B cell (primary cell): ENCODE data around the gene GSC2. TPM values are rescaled to one million over a fixed set of nuclear protein-coding genes. Genes with fewer than 3 reads are reported as not detected.
A peak's percentile ranks its signal among the peaks of the same experiment; 100 is the strongest.

Experiments used
- ATAC-seq: fragments of 200-7000 bp; cut with Tn5 transposase; one replicate; pipeline ENCODE4 v1.10.0; 2021; ENCODE audit warnings: low read depth, mild to moderate bottlenecking, moderate number of reproducible peaks, moderate library complexity
- CTCF ChIA-PET: fragments of 350-600 bp; sonication (Branson Sonifier 250); formaldehyde crosslinking; loops from one replicate; lab custom pipeline; 2021; ENCODE audit warnings: antibody characterized with exemption, inconsistent platforms; lab: Charles Lee
- POLR2A ChIA-PET: fragments of 350-600 bp; sonication (Branson Sonifier 250); formaldehyde crosslinking; loops from one replicate; lab custom pipeline; 2021; ENCODE audit warnings: antibody characterized with exemption; lab: Charles Lee
- DNase-seq: peaks from one replicate; pipeline ENCODE4 v3.0.0; 2013
- H2AFZ ChIP-seq: 2 replicates; pipeline ENCODE4 v1.6.1; 2012; ENCODE audit warnings: mild to moderate bottlenecking, low read depth, low read length; ENCODE audit not compliant: insufficient read depth, poor library complexity, severe bottlenecking
- H3K27ac ChIP-seq, 2 donors: 1 replicate in 1 of 2; 2 replicates in 1 of 2; pipeline ENCODE4 v1.5.1; 2012 to 2013; ENCODE audit warnings: low read length in 2 of 2, mild to moderate bottlenecking in 2 of 2, moderate library complexity in 1 of 2
- H3K27me3 ChIP-seq, 4 experiments: fragments of 200-600 bp in 1 of 4; sonication (generic) in 1 of 4; replicated peaks in 1 of 4; 1 replicate in 2 of 4; 2 replicates in 2 of 4; pipeline versions ENCODE4 v1.6.1 to v1.7.0; 2013 to 2016; ENCODE audit warnings: low read length in 3 of 4, mild to moderate bottlenecking in 2 of 4, mixed read lengths in 1 of 4, moderate library complexity in 1 of 4; ENCODE audit not compliant: insufficient read depth in 4 of 4, control insufficient read depth in 3 of 4; ENCODE audit errors: control extremely low read depth in 1 of 4
- H3K36me3 ChIP-seq, 2 experiments: replicated peaks in 1 of 2; 1 replicate in 1 of 2; 2 replicates in 1 of 2; pipeline versions ENCODE4 v1.6.1 to v1.7.1; 2013; ENCODE audit warnings: low read length in 1 of 2; ENCODE audit not compliant: insufficient read depth in 2 of 2, control insufficient read depth in 1 of 2; ENCODE audit errors: control extremely low read depth in 1 of 2, extremely low read depth in 1 of 2
- H3K4me1 ChIP-seq, 2 donors: fragments of 200-600 bp in 1 of 2; sonication (generic) in 1 of 2; 1 replicate in 1 of 2; 2 replicates in 1 of 2; pipeline versions ENCODE4 v1.5.1 to v1.6.1; 2013 to 2017; ENCODE audit warnings: low read length in 2 of 2; ENCODE audit not compliant: control insufficient read depth in 2 of 2, insufficient read depth in 2 of 2
- H3K4me2 ChIP-seq: replicated peaks from 2 replicates; pipeline ENCODE3; 2012; ENCODE audit warnings: mild to moderate bottlenecking, low read depth, low read length; ENCODE audit not compliant: poor library complexity, severe bottlenecking
- H3K4me3 ChIP-seq, 5 experiments: fragments of 200-600 bp in 1 of 5; sonication (generic) in 1 of 5; 1 replicate in 3 of 5; 2 replicates in 2 of 5; pipeline versions ENCODE4 v1.5.1 to v1.7.0; 2011 to 2016; ENCODE audit warnings: low read length in 4 of 5, mild to moderate bottlenecking in 4 of 5, low read depth in 2 of 5, control low read depth in 1 of 5, moderate library complexity in 1 of 5; ENCODE audit not compliant: insufficient read depth in 1 of 5; ENCODE audit errors: control extremely low read depth in 1 of 5, extremely low read depth in 1 of 5
- H3K79me2 ChIP-seq: fragments of 200-600 bp; sonication (generic); one replicate; pipeline ENCODE4 v1.6.0; 2016; ENCODE audit warnings: low read length; ENCODE audit not compliant: control insufficient read depth, insufficient read depth
- H3K9ac ChIP-seq: fragments of 200-600 bp; sonication (generic); 2 replicates; pipeline ENCODE4 v1.6.1; 2017; ENCODE audit warnings: mild to moderate bottlenecking, low read length, moderate library complexity
- H3K9me3 ChIP-seq, 3 donors: one replicate each; pipeline versions ENCODE4 v1.6.1 to v1.7.1; 2013; ENCODE audit warnings: low read length in 2 of 3; ENCODE audit not compliant: control insufficient read depth in 2 of 3, insufficient read depth in 1 of 3; ENCODE audit errors: control extremely low read depth in 1 of 3
- H4K20me1 ChIP-seq: 2 replicates; pipeline ENCODE4 v1.6.0; 2012; ENCODE audit warnings: mild to moderate bottlenecking, low read length; ENCODE audit not compliant: insufficient read depth, control insufficient read depth, poor library complexity, severe bottlenecking
- H3K27ac Mint-ChIP-seq: one replicate; pipeline ENCODE4 v1.8.0; 2021; ENCODE audit warnings: mixed read lengths
- H3K27me3 Mint-ChIP-seq: one replicate; pipeline ENCODE4 v1.8.0; 2021; ENCODE audit warnings: mixed read lengths
- H3K4me1 Mint-ChIP-seq: one replicate; pipeline ENCODE4 v1.8.0; 2021; ENCODE audit warnings: mixed read lengths
- H3K4me3 Mint-ChIP-seq: one replicate; pipeline ENCODE4 v1.8.0; 2021; ENCODE audit warnings: mixed read lengths
- H3K9me3 Mint-ChIP-seq: one replicate; pipeline ENCODE4 v1.8.0; 2022; ENCODE audit warnings: mixed read lengths; ENCODE audit not compliant: insufficient read depth
- EZH2 ChIP-seq: IDR thresholded peaks from 2 replicates; pipeline ENCODE4 v1.6.1; 2012; ENCODE audit warnings: borderline replicate concordance, low read depth, mild to moderate bottlenecking, moderate library complexity, low read length; ENCODE audit not compliant: insufficient read depth, poor library complexity, severe bottlenecking
- WGBS: methylation state at CpG from one replicate; pipeline ENCODE4 v1.1.5; 2013; ENCODE audit warnings: missing lambda C conversion rate; ENCODE audit not compliant: insufficient coverage; 5-methylcytosine and 5-hydroxymethylcytosine counted together
- intact Hi-C: fragments of 100-400 bp; cut with micrococcal nuclease; formaldehyde crosslinking; loops from one replicate; pipeline ENCODE4 v1.10.0; 2022
- polyA plus RNA-seq: library from polyadenylated mRNA; depleted of rRNA; stranded (reverse); fragments of >200 nt; gene quantifications from 2 replicates; pipeline ENCODE4 v1.2.3, GENCODE V29; 2012
- total RNA-seq, 2 donors: library from RNA; stranded (reverse); fragments of 120-200 nt in 1 of 2; gene quantifications; 1 replicate in 1 of 2; 2 replicates in 1 of 2; pipeline versions ENCODE4 v1.2.3 to v1.2.4, GENCODE V29; 2013 to 2022
- TF ChIP-seq, protein P1 (sequence below): fragments of 200-600 bp; IDR thresholded peaks from one replicate; pipeline ENCODE4 v1.8.0; 2022; ENCODE audit warnings: antibody characterized with exemption, mild to moderate bottlenecking

Gene GSC2
- total and polyA plus RNA-seq, 2 donors (not counting 1 experiment from before 2014, with no cell fraction given) = not detected

- no peak overlapping the region for H3K27ac ChIP-seq
- intact Hi-C loops = no loop called here
- no peaks in the 10 kb centered on the region for H3K79me2 ChIP-seq
- no peaks in the 10 kb centered on the region for H4K20me1 ChIP-seq
- DNase-seq = peak; percentile 12
- CTCF ChIA-PET = no interaction called here
- peak overlapping the region; percentile 82 for H3K4me2 ChIP-seq
- H3K27ac Mint-ChIP-seq = peak overlapping the region; percentile 41
- peaks cover 39% of the 10 kb centered on the region for H3K27me3 Mint-ChIP-seq
- peaks cover 13 to 16% of the 10 kb centered on the region in 2 donors for H3K4me1 ChIP-seq
- H3K9me3 ChIP-seq = peaks cover 0 to 16% (median 0%) of the 10 kb centered on the region in 3 donors
- H3K4me1 Mint-ChIP-seq = peaks cover 11% of the 10 kb centered on the region
- peak overlapping the region; percentile 15 for H2AFZ ChIP-seq
- TF ChIP-seq, protein P1, sequence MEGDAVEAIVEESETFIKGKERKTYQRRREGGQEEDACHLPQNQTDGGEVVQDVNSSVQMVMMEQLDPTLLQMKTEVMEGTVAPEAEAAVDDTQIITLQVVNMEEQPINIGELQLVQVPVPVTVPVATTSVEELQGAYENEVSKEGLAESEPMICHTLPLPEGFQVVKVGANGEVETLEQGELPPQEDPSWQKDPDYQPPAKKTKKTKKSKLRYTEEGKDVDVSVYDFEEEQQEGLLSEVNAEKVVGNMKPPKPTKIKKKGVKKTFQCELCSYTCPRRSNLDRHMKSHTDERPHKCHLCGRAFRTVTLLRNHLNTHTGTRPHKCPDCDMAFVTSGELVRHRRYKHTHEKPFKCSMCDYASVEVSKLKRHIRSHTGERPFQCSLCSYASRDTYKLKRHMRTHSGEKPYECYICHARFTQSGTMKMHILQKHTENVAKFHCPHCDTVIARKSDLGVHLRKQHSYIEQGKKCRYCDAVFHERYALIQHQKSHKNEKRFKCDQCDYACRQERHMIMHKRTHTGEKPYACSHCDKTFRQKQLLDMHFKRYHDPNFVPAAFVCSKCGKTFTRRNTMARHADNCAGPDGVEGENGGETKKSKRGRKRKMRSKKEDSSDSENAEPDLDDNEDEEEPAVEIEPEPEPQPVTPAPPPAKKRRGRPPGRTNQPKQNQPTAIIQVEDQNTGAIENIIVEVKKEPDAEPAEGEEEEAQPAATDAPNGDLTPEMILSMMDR = no peak
- TF ChIP-seq EZH2 = no peak
- WGBS = 15% methylated on average over 68 of the region's 68 CpGs
- POLR2A ChIA-PET = no interaction called here
- H3K4me3 Mint-ChIP-seq = peak overlapping the region; percentile 80
- no peak for ATAC-seq
- H3K9ac ChIP-seq = no peak overlapping the region
- H3K9me3 Mint-ChIP-seq = peaks cover 4% of the 10 kb centered on the region
- H3K36me3 ChIP-seq = no peaks in the 10 kb centered on the region
- H3K27me3 ChIP-seq = peaks cover 0 to 54% (median 22%) of the 10 kb centered on the region in 4 experiments
- H3K4me3 ChIP-seq = no peak overlapping the region
These were observed 613 bp upstream of the GSC2 start for GRCh38 chr22:19150482-19151328.
